VCaP (cell line): Measurements from ENCODE around the gene MTURN.

ENCODE experiments used
- H3K27ac ChIP-seq: fragments of 450-650 bp; 2 replicates; pipeline ENCODE4 v1.5.1; 2017
- CTCF ChIP-seq: fragments of 450-650 bp; conservative IDR thresholded peaks from 2 replicates; pipeline ENCODE4 v1.5.1; 2017; ENCODE audit warnings: mild to moderate bottlenecking, moderate library complexity

Gene MTURN

GRCh38 chr7:30116771-30117170, 18.0 kb upstream of the MTURN start:
- no peak for TF ChIP-seq CTCF

DNA sequence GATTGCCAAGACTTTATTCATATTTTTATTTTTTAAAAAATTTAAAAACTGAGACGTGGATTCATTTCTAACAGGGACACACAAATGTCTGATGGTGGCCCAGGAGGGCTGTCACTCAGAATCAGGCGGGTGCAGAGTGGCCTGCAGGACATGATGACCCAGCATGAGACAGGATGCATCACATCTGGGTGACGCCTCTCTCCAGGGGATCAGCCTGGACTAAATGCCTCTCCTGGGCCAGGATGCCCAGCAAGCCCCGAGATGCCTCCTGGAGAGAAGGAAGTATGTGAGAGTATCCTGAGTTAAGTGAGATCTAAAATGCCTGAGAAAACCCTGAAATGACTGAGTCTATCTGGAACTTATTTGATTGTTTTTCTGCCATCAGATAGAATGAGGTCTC, 16.9 kb upstream of the MTURN start:
- no peak overlapping the region for H3K27ac ChIP-seq
- TF ChIP-seq CTCF = no peak

More at GRCh38 chr7:30116771-30117170, 18.0 kb upstream of the MTURN start:
- no peak overlapping the region for H3K27ac ChIP-seq

DNA sequence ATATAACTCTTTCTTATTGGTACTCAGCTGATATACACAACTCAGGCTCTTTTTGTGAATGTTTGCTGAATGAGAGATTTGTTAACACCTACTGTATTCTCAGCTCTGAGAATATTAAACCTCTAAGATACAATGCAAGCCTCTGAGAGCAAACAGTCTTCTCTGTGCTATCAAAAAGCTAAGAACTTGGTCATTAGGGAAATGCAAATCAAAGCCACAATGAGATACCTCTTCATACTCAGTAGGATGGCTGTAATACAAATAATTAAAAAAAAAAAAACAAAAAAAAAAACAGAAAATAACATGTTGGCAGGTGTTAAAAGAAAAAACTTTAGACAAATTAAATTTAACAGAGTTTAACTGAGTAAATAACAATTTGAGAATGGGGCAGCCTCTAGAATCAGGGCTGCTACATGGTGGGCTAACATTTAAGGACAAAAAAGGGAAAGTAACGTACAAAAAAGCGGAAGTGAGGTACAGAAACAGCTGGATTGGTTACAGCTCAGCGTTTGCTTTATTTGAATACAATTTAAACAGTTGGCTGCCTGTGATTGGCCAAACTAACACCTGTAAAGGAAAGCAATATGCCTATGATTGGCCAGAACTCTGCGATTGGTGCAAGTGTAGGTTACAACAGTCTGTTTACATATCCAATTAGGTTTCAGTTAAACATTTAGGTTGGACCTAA, 14.8 kb upstream of the MTURN start:
- TF ChIP-seq CTCF = no peak
- H3K27ac ChIP-seq = no peak overlapping the region

- no peak for TF ChIP-seq CTCF
- H3K27ac ChIP-seq = peak overlapping the region; percentile 84
These were observed 813 bp upstream of the MTURN start for GRCh38 chr7:30133736-30134610.

- peak overlapping the region; percentile 84 for H3K27ac ChIP-seq
- no peak for TF ChIP-seq CTCF
These were observed 723 bp downstream of the MTURN start for GRCh38 chr7:30135301-30136116.

DNA sequence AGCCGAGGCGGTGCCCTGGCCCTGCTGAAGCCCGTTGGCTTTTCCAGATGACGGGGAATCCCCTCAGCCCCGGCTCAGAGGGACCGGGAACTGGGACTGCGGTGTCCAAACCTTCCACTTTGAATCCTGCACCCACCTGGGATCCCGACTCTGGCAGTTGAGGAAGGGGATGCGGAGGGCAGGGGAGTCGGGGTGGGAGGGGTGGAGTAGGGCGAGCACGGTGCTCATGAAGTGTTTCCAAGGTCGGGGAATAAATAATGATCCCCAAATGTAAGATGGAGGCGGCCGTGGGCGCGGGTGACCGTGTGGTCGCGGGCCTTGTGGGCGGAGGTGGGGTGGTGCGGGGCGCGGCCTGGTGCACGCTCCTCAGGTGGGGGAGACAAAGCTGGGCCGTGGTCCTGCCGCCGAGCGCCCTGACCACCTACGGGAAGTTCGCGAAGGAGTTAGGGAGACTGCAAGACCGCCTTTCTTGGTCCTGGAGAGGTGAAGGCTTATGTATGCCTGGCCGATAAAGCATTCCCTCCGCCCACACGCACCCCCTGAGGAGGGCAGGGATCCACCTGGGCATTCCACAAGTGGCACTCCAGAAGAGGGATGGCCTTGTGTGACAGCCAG, 1.4 kb downstream of the MTURN start:
- H3K27ac ChIP-seq = peak overlapping the region; percentile 84
- no peak for TF ChIP-seq CTCF
